ENCODE results near the gene OCLN.
"Not testable (repeated sequence)": the region's sequence is repeated elsewhere in the genome, so short reads cannot be mapped to it uniquely, and the experiment has no call there.

OCLN gene

GRCh38 chr5:69531406-69531801 is 38.8 kb downstream of the OCLN start:
- DNase-seq = no peak

GRCh38 chr5:69537911-69538310 is 45.3 kb downstream of the OCLN start:
- DNase-seq = not testable (repeated sequence)

GRCh38 chr5:69538735-69539134 is 46.1 kb downstream of the OCLN start:
- DNase-seq = not testable (repeated sequence)

- not testable (repeated sequence) for DNase-seq
Observed at GRCh38 chr5:69541347-69541746, 48.8 kb downstream of the OCLN start.

GRCh38 chr5:69542838-69543618 is 50.4 kb downstream of the OCLN start:
- DNase-seq = not testable (repeated sequence)

GRCh38 chr5:69544602-69545001 is 52.0 kb downstream of the OCLN start:
- DNase-seq = not testable (repeated sequence)

GRCh38 chr5:69559908-69560330 is 67.3 kb downstream of the OCLN start, which contains the start of gene GTF2H2C:
Gene GTF2H2C (plus strand): TSS chr5:69560191. CDS start chr5:69565133, 4,942 bp downstream.
- peak; percentile 78 for DNase-seq

GRCh38 chr5:69560587-69561431 is 68.2 kb downstream of the OCLN start:
- not testable (repeated sequence) for DNase-seq

GRCh38 chr5:69566172-69566571 is 73.6 kb downstream of the OCLN start:
- DNase-seq = not testable (repeated sequence)

- DNase-seq = not testable (repeated sequence)
Observed at GRCh38 chr5:69568072-69568471, 75.5 kb downstream of the OCLN start.

- not testable (repeated sequence) for DNase-seq
Observed at GRCh38 chr5:69583356-69583755, 90.8 kb downstream of the OCLN start.

GRCh38 chr5:69596114-69596840 is 103.7 kb downstream of the OCLN start:
- DNase-seq = not testable (repeated sequence)

GRCh38 chr5:69601947-69602346 is 109.4 kb downstream of the OCLN start:
- not testable (repeated sequence) for DNase-seq

- not testable (repeated sequence) for DNase-seq
Observed at GRCh38 chr5:69606839-69607238, 114.2 kb downstream of the OCLN start.
